Stomach (tissue), 9 donors: ENCODE measurements around the gene CARMIL1. TPM values are rescaled to one million over a fixed set of nuclear protein-coding genes. Genes with fewer than 3 reads are reported as not detected.

Source experiments
- DNase-seq, 2 donors: peaks; one replicate each; pipeline versions ENCODE4 v3.0.0 to v3.0.0-alpha.2; 2013 to 2019
- H3K27ac ChIP-seq, 5 donors: fragments of 200-600 bp in 4 of 5; sonication (generic) in 4 of 5; one replicate each; pipeline ENCODE4 v1.5.1; 2013 to 2019; ENCODE audit warnings: mild to moderate bottlenecking in 1 of 5, moderate library complexity in 1 of 5
- H3K27me3 ChIP-seq, 3 donors: fragments of 200-600 bp; sonication (generic); one replicate each; pipeline ENCODE4 v1.5.1; 2017 to 2019; ENCODE audit warnings: mixed run types in 1 of 3
- H3K36me3 ChIP-seq, 4 donors: fragments of 200-600 bp; sonication (generic); 1 replicate in 3 of 4; 2 replicates in 1 of 4; pipeline ENCODE4 v1.5.1; 2016 to 2019
- H3K4me1 ChIP-seq, 4 donors: fragments of 200-600 bp; sonication (generic); one replicate each; pipeline ENCODE4 v1.5.1; 2016 to 2019
- H3K4me3 ChIP-seq, 4 donors: fragments of 200-600 bp; sonication (generic) in 3 of 4; one replicate each; pipeline ENCODE4 v1.5.1; 2016 to 2019; ENCODE audit warnings: mild to moderate bottlenecking in 1 of 4
- H3K9me3 ChIP-seq, 4 donors: fragments of 200-600 bp; sonication (generic); one replicate each; pipeline ENCODE4 v1.5.1; 2016 to 2019
- CTCF ChIP-seq, 7 experiments: fragments of 450-650 bp in 4 of 7; fragments of 200-600 bp in 3 of 7; sonication (generic) in 3 of 7; IDR thresholded peaks; one replicate each; pipeline ENCODE4 v1.5.1; 2016 to 2019; ENCODE audit warnings: antibody characterized with exemption in 7 of 7, control low read depth in 2 of 7, mild to moderate bottlenecking in 1 of 7
- EP300 ChIP-seq: sonication (generic); formaldehyde crosslinking; IDR thresholded peaks from one replicate; pipeline ENCODE4 v1.6.1; 2017; ENCODE audit warnings: antibody characterized with exemption
- POLR2A ChIP-seq, 4 donors: fragments of 450-650 bp; IDR thresholded peaks; one replicate each; pipeline ENCODE4 v1.6.1; 2016; ENCODE audit warnings: antibody characterized with exemption in 4 of 4, control low read depth in 2 of 4, mild to moderate bottlenecking in 1 of 4, moderate library complexity in 1 of 4
- POLR2AphosphoS5 ChIP-seq, 3 donors: sonication (generic); formaldehyde crosslinking; IDR thresholded peaks; one replicate each; pipeline ENCODE4 v1.6.1; 2016; ENCODE audit warnings: antibody characterized with exemption in 3 of 3
- whole genome bisulfite sequencing, 5 donors: extraction: QIAGEN DNeasy Blood & Tissue Kit in 3 of 5; methylation state at CpG; one replicate each; pipeline versions ENCODE4 v1.1.5 to v1.1.7; 2013 to 2018; 5-methylcytosine and 5-hydroxymethylcytosine counted together
- intact Hi-C: fragments of 100-400 bp; cut with DNase I; formaldehyde crosslinking; loops from one replicate; pipeline ENCODE4 v1.15.1; 2023; ENCODE audit warnings: low total_unique reads
- polyA plus RNA-seq, 3 donors: library from polyadenylated mRNA; stranded (reverse); fragments of 200-250 nt; gene quantifications; one replicate each; pipeline ENCODE4 v1.2.3, GENCODE V29; 2013
- small RNA-seq, 4 donors: library from RNA; depleted of rRNA; stranded (forward); fragments of <200 nt; gene quantifications; one replicate each; pipeline ENCODE3, GENCODE V24; 2016
- total RNA-seq, 5 donors: library from RNA; depleted of rRNA; stranded (reverse); fragments of >200 nt; gene quantifications; one replicate each; pipeline versions ENCODE4 v1.1.0 to v1.2.3, GENCODE V29; 2014 to 2016
- donor health status: healthy with polysubstance abuse.
- donor health status: Bipolar disorder and iron deficiency.
- donor health status: healthy.

CARMIL1 gene
- total and polyA plus RNA-seq, 8 donors = 10.5 to 42.7 (median 14.9) TPM

GRCh38 chr6:25669413-25669812, 390.2 kb downstream of the CARMIL1 start:
- Histone ChIP-seq H3K9me3 (no peaks in the 10 kb centered on the region), H3K27ac (no peak overlapping the region), H3K4me3 (no peak overlapping the region), H3K36me3 (no peaks in the 10 kb centered on the region), H3K27me3 (peaks cover 0 to 5% (median 0%) of the 10 kb centered on the region in 3 donors), H3K4me1 (peaks cover 0 to 25% (median 6%) of the 10 kb centered on the region in 4 donors)
- TF ChIP-seq POLR2AphosphoS5 (IDR thresholded peaks at IDR 0.05) (no peak), EP300 (no peak), CTCF (IDR thresholded peaks at IDR 0.05) (no peak), POLR2A (IDR thresholded peaks at IDR 0.05) (no peak)
- 67 to 84% (median 82%) methylated on average over 5 of the region's 5 CpGs for WGBS, 5 donors
- DNase-seq = no peak
- intact Hi-C loops = no loop called here

Small RNA genes within 50 kb of the gene (small RNA-seq; reads per million reads assigned to genes)
- gene RF00019 (0 reads per million in 4 donors), gene RNU6-987P (0 reads per million in 4 donors)
